ENCODE data around the gene TMUB2.
A peak's percentile ranks its signal among the peaks of the same experiment; 100 is the strongest.
"Not testable (repeated sequence)": the region's sequence is repeated elsewhere in the genome, so short reads cannot be mapped to it uniquely, and the experiment has no call there.

Gene TMUB2

GRCh38 chr17:44186307-44187130, at the start of gene TMUB2:
TMUB2 (plus strand) TSS chr17:44186972; CDS start chr17:44187709, 737 bp downstream.
- DNase-seq: peak; percentile 95 to 99

GRCh38 chr17:44137891-44138709, 48.7 kb upstream of the TMUB2 start:
- DNase-seq: peak; percentile 96 to 97

DNA sequence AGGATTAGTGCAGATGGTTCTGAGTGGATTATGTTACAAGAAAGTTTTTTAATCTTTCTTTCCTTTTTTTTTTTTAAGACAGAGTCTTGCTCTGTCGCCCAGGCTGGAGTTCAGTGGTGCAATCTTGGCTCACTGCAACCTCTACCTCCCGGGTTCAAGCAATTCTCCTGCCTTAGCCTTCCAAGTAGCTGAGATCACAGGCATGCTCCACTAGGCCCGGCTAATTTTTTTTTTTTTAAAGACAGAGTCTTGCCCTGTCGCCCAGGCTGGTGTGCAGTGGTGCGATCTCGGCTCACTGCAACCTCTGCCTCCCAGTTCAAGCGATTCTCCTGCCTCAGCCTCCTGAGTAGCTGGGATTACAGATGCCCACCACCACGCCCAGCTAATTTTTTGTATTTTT, 42.9 kb upstream of the TMUB2 start:
- not testable (repeated sequence) for DNase-seq

GRCh38 chr17:44144966-44145739, 41.6 kb upstream of the TMUB2 start:
- no peak for DNase-seq

- no peak for DNase-seq
These were observed 40.1 kb upstream of the TMUB2 start for GRCh38 chr17:44146375-44147346.

- no peak for DNase-seq
These were observed 39.0 kb upstream of the TMUB2 start for GRCh38 chr17:44147812-44148211.

DNA sequence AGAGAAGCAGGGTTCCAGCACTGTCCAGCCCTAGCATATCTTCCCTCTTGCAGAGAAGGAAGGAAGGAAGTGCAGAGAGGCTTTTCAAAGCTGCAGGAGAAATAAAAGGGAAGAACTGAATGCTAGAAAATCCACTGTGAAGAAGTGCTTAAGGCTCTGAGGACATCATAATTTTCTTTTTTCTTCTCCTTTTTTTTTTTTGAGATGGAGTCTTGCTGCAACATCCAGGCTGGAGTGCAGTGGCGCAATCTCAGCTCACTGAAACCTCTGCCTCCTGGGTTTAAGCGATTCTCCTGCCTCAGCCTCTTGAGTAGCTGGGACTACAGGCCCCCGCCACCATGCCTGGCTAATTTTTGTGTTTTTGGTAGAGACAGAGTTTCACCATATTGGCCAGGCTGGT, 37.7 kb upstream of the TMUB2 start:
- DNase-seq: not testable (repeated sequence)

DNA sequence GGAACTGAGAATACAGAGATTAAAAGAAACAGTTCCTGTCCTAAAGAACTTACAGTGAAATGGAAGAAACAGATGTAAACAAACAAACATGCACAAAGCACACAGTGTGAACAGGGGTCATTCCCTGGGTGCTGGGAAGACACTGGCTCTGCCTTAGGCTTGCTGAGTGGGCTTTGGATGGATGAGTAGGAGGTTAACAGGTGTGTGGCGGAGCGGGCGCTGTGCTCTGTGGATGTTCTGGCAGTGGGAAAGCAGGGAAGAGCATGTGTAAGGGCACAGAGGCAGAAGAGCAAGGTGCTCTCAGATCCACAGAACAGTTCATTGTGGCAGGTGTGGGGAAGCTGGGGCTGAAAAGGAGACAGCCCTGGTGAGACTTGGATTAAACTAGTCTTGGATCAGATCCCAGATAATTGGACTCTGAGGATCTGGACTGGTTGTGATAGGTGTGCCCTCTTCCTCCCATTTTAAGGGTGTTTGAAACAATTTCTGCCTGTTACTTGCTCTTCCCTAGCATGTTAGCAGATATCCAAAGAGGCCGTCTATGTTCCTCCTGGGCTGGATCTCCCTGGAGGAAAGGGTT, 36.9 kb upstream of the TMUB2 start:
- no peak for DNase-seq

- DNase-seq: no peak
These were observed 33.9 kb upstream of the TMUB2 start for GRCh38 chr17:44152875-44153274.

- DNase-seq: no peak
These were observed 31.3 kb upstream of the TMUB2 start for GRCh38 chr17:44155488-44155887.

- DNase-seq: no peak
These were observed 27.1 kb upstream of the TMUB2 start for GRCh38 chr17:44159519-44160210.

GRCh38 chr17:44164476-44164875, 22.3 kb upstream of the TMUB2 start:
- no peak for DNase-seq

GRCh38 chr17:44167181-44167861, 19.5 kb upstream of the TMUB2 start:
- DNase-seq: no peak

GRCh38 chr17:44170135-44170498, 16.7 kb upstream of the TMUB2 start:
- no peak for DNase-seq

DNA sequence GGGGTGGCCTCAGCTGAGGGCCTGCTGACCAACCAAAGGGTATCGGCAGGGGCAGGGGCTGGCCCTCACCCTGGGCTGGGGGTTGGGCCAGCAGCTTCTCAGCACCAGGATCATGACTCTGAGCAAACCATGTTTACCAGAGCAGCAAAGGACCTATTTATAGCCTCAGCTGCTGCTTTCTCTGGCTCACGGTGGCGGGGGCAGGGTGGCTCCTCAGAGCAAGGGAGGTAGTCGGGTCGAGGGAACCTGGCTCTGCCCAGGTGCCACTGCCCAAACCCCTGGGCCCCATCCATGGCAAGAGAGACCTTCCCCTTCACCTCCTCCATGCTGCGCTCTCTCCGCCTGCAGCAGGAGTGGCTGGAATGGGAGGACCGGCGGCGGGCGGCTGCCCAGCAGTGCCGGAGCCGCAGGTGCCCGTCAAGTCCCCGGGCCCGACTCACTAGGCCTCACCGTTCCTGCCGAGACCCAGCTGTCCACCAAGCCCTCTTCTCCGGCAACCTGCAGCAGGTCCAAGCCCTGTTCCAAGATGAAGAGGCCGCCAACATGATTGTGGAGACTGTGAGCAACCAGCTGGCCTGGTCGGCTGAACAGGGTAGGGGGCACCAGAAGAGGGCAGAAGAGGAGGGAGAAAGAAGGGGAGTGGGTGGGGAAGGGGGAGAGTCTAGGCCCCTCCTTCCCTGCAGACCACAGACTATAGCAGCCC, 16.1 kb upstream of the TMUB2 start, which contains the start of gene ASB16:
Gene ASB16, plus strand, starts transcription at position 206 of the 703 bp plus-strand sequence. Its CDS starts 86 bp downstream, at position 292.
- no peak for DNase-seq

GRCh38 chr17:44171931-44172455, 14.8 kb upstream of the TMUB2 start:
- no peak for DNase-seq

DNA sequence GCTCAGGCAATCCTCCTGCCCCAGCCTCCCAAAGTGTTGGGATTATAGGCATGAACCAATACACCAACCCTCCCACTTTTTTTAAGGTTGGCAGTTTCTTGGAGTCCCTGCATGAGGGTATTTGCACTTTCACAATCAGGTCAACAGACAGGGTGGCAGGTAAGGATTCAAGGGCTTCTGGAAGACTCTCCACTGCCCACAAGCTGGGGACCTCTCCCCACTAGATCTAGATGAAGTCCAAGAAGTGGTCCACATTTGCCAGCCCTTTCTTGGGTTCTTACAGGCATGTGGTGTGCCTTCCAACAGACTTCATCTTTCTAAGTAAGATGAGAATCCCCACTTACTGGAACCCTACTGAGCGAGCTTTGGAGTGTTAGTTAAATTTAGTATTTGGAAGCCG, 12.3 kb upstream of the TMUB2 start:
- no peak for DNase-seq

GRCh38 chr17:44176257-44176656, 10.5 kb upstream of the TMUB2 start:
- no peak for DNase-seq
